ENCODE data around the gene PPP6R2. TPM values are rescaled to one million over a fixed set of nuclear protein-coding genes. Genes with fewer than 3 reads are reported as not detected.

The PPP6R2 gene
- total and polyA plus RNA-seq, 8 donors, result 36.9 to 60.1 (median 42.2) TPM

DNA sequence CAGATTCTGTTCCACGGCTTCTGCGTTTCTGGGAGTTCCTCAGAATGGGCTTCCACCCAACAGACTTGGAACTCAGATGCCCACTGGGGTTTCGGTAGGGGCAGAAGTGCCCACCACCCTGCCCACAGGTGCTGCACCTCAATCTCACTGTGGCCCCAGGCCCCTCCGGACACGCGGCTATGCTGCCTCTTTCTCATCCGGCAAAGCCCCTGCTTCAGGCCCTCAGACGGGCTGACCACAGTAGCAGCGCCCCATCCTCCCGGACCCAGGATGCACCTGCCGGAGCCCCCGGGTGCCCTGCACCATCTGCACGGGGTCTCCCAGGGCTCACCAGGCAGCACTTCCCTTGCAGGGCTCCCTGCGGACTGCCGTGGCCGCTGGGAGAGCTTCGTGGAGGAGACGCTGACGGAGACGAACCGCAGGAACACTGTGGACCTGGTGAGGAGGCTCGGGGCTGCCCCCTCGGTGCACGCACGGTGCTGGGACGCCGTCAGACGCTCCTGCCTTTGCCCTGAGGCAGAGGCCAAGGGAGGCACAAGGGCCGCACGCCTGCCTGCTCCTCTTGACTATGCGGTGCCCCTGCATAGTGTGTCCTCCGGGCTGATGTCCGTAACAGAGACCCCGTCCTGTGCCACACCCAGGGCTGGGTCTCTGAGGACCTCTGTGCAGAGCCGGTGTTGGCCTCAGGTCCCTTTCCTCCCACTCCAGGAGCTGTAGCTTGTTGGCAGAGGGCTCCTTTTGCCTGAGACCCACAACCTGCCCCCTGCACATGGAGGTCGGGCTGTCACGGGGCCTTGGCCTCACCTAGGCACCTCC lies 93.1 kb downstream of the PPP6R2 start:
- H3K4me1 ChIP-seq, result no peaks in the 10 kb centered on the region
- peak in 1 of 4 donors; percentile 77 for DNase-seq
- peaks cover 0 to 85% of the 10 kb centered on the region in 2 donors for H3K36me3 ChIP-seq
- no peak for ATAC-seq
- H3K27ac ChIP-seq, result no peak overlapping the region
- no peak overlapping the region for H3K4me3 ChIP-seq
- intact Hi-C loops (cut with DNase I), result no loop called here
- H3K27me3 ChIP-seq, result no peaks in the 10 kb centered on the region
- TF ChIP-seq, protein P1, sequence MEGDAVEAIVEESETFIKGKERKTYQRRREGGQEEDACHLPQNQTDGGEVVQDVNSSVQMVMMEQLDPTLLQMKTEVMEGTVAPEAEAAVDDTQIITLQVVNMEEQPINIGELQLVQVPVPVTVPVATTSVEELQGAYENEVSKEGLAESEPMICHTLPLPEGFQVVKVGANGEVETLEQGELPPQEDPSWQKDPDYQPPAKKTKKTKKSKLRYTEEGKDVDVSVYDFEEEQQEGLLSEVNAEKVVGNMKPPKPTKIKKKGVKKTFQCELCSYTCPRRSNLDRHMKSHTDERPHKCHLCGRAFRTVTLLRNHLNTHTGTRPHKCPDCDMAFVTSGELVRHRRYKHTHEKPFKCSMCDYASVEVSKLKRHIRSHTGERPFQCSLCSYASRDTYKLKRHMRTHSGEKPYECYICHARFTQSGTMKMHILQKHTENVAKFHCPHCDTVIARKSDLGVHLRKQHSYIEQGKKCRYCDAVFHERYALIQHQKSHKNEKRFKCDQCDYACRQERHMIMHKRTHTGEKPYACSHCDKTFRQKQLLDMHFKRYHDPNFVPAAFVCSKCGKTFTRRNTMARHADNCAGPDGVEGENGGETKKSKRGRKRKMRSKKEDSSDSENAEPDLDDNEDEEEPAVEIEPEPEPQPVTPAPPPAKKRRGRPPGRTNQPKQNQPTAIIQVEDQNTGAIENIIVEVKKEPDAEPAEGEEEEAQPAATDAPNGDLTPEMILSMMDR (IDR thresholded peaks at IDR 0.05), result no peak
- H3K9me3 ChIP-seq, result no peaks in the 10 kb centered on the region

DNA sequence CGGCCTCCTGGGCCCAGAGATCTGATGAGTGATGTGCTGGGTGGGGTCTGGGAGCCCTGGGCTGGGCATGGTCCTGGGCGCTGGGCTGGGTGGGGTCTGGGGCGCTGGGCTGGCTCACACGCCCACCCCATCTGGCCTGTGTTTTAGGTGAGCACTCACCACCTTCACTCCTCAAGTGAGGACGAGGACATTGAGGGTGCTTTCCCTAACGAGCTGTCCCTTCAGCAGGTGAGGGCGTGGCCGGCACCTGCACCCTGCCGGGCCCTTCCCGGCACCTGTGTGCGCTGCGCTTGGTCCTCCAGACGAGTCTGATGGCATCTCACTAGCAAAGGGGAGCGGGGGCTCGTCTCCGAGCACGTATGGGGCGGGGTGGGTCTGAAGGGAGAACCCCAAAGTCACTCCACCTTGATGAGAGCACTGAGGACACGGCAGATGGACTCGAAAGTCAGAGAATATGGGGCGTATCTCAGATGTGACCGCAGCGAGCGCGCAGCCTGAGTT lies 93.8 kb downstream of the PPP6R2 start:
- H3K36me3 ChIP-seq, result peaks cover 0 to 85% of the 10 kb centered on the region in 2 donors
- H3K9me3 ChIP-seq, result no peaks in the 10 kb centered on the region
- H3K27me3 ChIP-seq, result no peaks in the 10 kb centered on the region
- peak in 1 of 4 donors; percentile 54 for DNase-seq
- H3K4me1 ChIP-seq, result no peaks in the 10 kb centered on the region
- no peak for ATAC-seq
- no peak overlapping the region for H3K27ac ChIP-seq
- TF ChIP-seq, protein P1 (IDR thresholded peaks at IDR 0.05), result no peak
- intact Hi-C loops (cut with DNase I), result no loop called here
- H3K4me3 ChIP-seq, result no peak overlapping the region

DNA sequence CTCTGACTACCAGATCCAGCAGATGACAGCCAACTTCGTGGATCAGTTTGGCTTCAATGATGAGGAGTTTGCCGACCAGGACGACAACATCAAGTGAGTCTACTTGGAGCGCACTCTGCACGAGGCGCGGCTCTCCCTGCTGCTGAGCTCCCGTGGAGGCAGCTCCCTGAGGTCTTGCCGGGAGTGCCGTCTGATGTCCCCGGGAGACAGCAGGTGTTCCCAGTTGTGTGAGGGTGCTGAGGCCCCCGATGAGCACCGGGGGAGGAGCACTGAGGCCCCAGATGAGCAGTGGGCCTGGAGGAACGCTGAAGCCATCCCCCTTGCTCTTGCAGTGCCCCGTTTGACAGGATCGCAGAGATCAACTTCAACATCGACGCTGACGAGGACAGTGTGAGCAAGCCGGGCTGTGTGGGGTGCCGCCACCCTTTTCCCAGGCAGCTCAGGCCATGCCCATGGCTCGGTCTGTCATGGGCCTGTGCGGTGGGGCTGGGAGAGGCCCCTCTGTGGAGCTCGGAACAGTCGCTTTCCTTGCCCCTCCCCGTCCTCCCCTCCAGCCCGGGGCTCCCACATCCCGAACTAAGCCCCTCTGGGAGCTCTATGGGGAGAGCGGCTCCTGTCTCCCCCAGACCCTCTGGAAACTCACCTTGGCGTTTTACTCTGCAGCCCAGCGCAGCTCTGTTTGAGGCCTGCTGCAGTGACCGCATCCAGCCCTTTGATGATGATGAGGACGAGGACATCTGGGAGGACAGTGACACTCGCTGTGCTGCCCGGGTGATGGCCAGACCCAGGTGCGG lies 94.6 kb downstream of the PPP6R2 start:
- Histone ChIP-seq H3K4me3 (no peak overlapping the region), H3K4me1 (no peaks in the 10 kb centered on the region)
- TF ChIP-seq, protein P1 (IDR thresholded peaks at IDR 0.05), result no peak

DNA sequence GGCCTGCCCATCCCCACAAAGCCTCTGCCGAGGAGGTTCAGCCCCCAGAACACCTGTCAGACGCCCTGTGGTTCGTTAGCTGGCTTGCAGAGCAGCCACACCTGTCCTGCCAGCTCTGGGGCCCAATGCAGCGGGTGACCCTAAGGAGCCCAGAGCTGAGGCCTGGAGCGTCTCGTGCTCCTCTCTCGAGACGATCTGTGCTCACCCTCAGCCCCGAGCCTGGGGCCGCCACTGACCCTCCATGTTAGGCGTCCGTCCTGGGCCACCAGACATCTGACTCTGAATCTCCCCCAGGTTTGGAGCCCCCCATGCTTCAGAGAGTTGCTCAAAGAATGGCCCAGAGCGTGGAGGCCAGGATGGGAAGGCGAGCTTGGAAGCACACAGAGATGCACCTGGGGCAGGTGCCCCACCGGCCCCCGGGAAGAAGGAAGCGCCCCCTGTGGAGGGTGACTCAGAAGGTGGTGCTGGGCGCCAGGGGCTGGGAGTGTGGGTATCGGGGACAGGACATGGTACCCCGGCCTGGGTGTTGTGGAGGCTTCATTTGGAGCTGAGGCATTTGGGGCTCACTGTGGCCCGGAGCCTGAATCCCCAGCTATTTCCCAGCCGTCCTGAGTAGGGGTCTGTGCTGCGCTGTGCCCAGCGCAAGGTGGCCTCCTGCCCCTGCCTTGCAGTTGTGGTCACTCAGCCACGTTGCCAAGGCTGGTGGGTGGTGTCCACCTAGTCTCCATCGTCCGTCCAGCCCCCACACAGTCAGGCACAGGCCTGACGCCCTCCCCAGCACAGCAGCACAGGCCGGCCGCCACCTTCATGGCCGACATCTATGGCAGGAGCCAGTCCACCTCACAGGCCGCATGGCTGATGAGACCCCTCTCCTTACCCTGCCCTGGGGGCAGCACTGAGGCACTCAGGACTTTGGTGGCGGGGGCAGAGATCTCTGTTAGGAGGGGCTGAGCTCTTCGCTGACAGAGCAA lies 95.5 kb downstream of the PPP6R2 start:
- no peak overlapping the region for H3K27ac ChIP-seq
- intact Hi-C loops (cut with DNase I), result no loop called here
- H3K4me3 ChIP-seq, result no peak overlapping the region
- H3K27me3 ChIP-seq, result no peaks in the 10 kb centered on the region
- ATAC-seq, result no peak
- no peaks in the 10 kb centered on the region for H3K9me3 ChIP-seq
- TF ChIP-seq, protein P1 (IDR thresholded peaks at IDR 0.05), result no peak
- H3K4me1 ChIP-seq, result peaks cover 0 to under 1% of the 10 kb centered on the region in 2 donors
- DNase-seq, result peak in 1 of 4 donors; percentile 73
- H3K36me3 ChIP-seq, result peaks cover 0 to 88% of the 10 kb centered on the region in 2 donors

More for the DNA sequence above, 94.6 kb downstream of the PPP6R2 start:
- no peak for ATAC-seq
- intact Hi-C loops (cut with DNase I), result no loop called here
- Histone ChIP-seq H3K27ac (no peak overlapping the region), H3K36me3 (peaks cover 0 to 83% of the 10 kb centered on the region in 2 donors), H3K9me3 (no peaks in the 10 kb centered on the region), H3K27me3 (no peaks in the 10 kb centered on the region)
- DNase-seq, result peak in 1 of 4 donors; percentile 61

Measured in left lung (tissue), 10 donors.